Suprapubic skin (tissue), 4 donors: Measurements from ENCODE around the gene FAM3B. TPM values are rescaled to one million over a fixed set of nuclear protein-coding genes. Genes with fewer than 3 reads are reported as not detected.

Source experiments
- DNase-seq, 2 donors: peaks; one replicate each; pipeline ENCODE4 v3.0.0-alpha.2; 2019; ENCODE audit warnings: low spot score in 2 of 2
- H3K27ac ChIP-seq: fragments of 200-600 bp; sonication (generic); one replicate; pipeline ENCODE4 v1.5.1; 2019
- H3K27me3 ChIP-seq: fragments of 200-600 bp; sonication (generic); one replicate; pipeline ENCODE4 v1.5.1; 2019
- H3K36me3 ChIP-seq: fragments of 200-600 bp; sonication (generic); one replicate; pipeline ENCODE4 v1.5.1; 2019
- H3K4me1 ChIP-seq: fragments of 200-600 bp; sonication (generic); one replicate; pipeline ENCODE4 v1.5.1; 2019
- H3K4me3 ChIP-seq: fragments of 200-600 bp; sonication (generic); one replicate; pipeline ENCODE4 v1.5.1; 2019; ENCODE audit warnings: mild to moderate bottlenecking
- H3K9me3 ChIP-seq: fragments of 200-600 bp; sonication (generic); one replicate; pipeline ENCODE4 v1.5.1; 2019
- EP300 ChIP-seq: sonication (generic); formaldehyde crosslinking; IDR thresholded peaks from one replicate; pipeline ENCODE4 v1.6.1; 2017; ENCODE audit warnings: antibody characterized with exemption
- POLR2A ChIP-seq, 2 donors: fragments of 450-650 bp; IDR thresholded peaks; one replicate each; pipeline ENCODE4 v1.6.1; 2017; ENCODE audit warnings: antibody characterized with exemption in 2 of 2, mild to moderate bottlenecking in 2 of 2, moderate library complexity in 2 of 2
- POLR2AphosphoS5 ChIP-seq, 3 donors: sonication (generic); formaldehyde crosslinking; IDR thresholded peaks; one replicate each; pipeline ENCODE4 v1.6.1; 2017; ENCODE audit warnings: antibody characterized with exemption in 3 of 3
- WGBS: methylation state at CpG from one replicate; pipeline ENCODE4 v1.1.5; 2018; 5-methylcytosine and 5-hydroxymethylcytosine counted together
- total RNA-seq, 4 donors: library from RNA; depleted of rRNA; stranded (reverse); fragments of >200 nt; gene quantifications; one replicate each; pipeline ENCODE4 v1.1.0, GENCODE V29; 2016
- TF ChIP-seq, protein P1 (sequence below), 2 donors: fragments of 200-600 bp in 1 of 2; fragments of 450-650 bp in 1 of 2; sonication (generic) in 1 of 2; IDR thresholded peaks; one replicate each; pipeline ENCODE4 v1.5.1; 2016 to 2019; ENCODE audit warnings: antibody characterized with exemption in 2 of 2, mild to moderate bottlenecking in 1 of 2, moderate library complexity in 1 of 2

FAM3B gene
- total RNA-seq, 4 donors from 2014 or later = 1.9 to 3.3 (median 3.1) TPM; not detected in 1

DNA sequence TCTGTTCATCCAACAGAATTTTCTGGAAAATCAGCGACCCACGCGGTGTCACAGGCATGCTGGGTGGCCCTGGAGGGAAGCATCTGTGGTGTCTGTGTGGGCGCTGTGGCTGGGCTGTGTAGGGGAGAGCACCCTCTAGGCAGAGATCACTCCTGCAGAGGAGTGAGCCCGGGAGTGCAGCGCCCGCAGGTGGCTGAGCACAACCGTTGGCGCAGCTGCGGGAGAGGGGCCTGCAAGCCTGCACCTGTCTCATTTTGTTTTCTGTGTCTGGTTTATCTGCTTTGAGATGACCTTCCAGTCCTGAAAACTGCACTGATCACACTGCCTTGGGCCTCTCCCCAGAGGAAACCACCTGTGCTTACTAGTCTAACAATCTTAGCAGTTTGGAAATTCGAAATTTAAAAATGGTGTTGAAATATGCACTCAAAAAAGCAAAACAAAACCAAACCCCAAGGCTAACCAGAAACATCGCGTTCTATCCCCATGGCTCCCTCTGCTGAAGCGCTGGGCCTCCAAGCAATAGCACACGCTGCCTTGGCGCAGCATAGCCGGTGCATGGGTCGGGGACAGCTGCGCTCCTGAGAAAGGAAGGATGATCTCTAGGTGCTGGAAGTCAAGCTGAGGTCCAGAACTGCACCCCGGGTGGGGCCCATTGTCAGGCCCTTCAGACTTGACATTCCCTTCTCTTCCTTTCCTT, 4.8 kb downstream of the FAM3B start:
- H3K27ac ChIP-seq = no peak overlapping the region
- H3K4me3 ChIP-seq = no peak overlapping the region
- TF ChIP-seq POLR2A (IDR thresholded peaks at IDR 0.05) (no peak), EP300 (no peak), POLR2AphosphoS5 (IDR thresholded peaks at IDR 0.05) (no peak)
- TF ChIP-seq, protein P1, sequence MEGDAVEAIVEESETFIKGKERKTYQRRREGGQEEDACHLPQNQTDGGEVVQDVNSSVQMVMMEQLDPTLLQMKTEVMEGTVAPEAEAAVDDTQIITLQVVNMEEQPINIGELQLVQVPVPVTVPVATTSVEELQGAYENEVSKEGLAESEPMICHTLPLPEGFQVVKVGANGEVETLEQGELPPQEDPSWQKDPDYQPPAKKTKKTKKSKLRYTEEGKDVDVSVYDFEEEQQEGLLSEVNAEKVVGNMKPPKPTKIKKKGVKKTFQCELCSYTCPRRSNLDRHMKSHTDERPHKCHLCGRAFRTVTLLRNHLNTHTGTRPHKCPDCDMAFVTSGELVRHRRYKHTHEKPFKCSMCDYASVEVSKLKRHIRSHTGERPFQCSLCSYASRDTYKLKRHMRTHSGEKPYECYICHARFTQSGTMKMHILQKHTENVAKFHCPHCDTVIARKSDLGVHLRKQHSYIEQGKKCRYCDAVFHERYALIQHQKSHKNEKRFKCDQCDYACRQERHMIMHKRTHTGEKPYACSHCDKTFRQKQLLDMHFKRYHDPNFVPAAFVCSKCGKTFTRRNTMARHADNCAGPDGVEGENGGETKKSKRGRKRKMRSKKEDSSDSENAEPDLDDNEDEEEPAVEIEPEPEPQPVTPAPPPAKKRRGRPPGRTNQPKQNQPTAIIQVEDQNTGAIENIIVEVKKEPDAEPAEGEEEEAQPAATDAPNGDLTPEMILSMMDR (IDR thresholded peaks at IDR 0.05) = no peak
- peaks cover 8% of the 10 kb centered on the region for H3K27me3 ChIP-seq
- peaks cover 10% of the 10 kb centered on the region for H3K4me1 ChIP-seq
- 73% methylated on average over 16 of the region's 20 CpGs for WGBS
- no peaks in the 10 kb centered on the region for H3K9me3 ChIP-seq
- no peak for DNase-seq
- H3K36me3 ChIP-seq = no peaks in the 10 kb centered on the region

DNA sequence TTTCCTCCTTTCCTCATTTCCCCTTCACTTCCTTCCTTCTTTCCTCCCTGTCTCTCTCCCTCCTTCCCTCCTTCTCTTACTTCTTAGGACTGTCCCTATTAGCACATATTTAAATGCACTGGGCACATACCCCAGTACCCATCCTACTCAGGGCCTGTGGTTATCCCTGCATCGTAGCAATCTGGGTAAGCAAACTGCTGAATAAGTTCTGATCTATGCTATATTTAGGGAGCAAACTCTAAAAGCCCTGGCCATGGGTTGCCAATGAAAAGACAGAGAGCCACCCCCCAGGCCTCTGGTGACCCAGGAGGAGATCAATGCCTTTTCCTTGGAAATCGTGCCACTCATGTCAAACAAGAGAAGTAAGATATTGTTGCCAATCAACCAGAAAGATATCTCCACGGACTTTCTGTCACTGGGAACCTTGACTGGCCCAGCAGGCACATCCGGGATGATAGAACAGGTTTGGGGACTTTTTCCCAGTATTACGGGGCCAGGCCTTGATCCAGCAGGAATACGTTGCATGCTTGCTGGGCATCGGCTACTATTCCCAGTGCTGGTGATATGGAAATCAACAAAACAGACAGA, 5.4 kb downstream of the FAM3B start:
- peaks cover 3% of the 10 kb centered on the region for H3K4me1 ChIP-seq
- DNase-seq = no peak
- no peak overlapping the region for H3K4me3 ChIP-seq
- no peak overlapping the region for H3K27ac ChIP-seq
- peaks cover 1% of the 10 kb centered on the region for H3K27me3 ChIP-seq
- TF ChIP-seq, protein P1 (IDR thresholded peaks at IDR 0.05) = no peak
- TF ChIP-seq POLR2AphosphoS5 (IDR thresholded peaks at IDR 0.05) (no peak), EP300 (no peak), POLR2A (IDR thresholded peaks at IDR 0.05) (no peak)
- H3K9me3 ChIP-seq = no peaks in the 10 kb centered on the region
- 64% methylated on average over 7 of the region's 7 CpGs for WGBS
- H3K36me3 ChIP-seq = no peaks in the 10 kb centered on the region

DNA sequence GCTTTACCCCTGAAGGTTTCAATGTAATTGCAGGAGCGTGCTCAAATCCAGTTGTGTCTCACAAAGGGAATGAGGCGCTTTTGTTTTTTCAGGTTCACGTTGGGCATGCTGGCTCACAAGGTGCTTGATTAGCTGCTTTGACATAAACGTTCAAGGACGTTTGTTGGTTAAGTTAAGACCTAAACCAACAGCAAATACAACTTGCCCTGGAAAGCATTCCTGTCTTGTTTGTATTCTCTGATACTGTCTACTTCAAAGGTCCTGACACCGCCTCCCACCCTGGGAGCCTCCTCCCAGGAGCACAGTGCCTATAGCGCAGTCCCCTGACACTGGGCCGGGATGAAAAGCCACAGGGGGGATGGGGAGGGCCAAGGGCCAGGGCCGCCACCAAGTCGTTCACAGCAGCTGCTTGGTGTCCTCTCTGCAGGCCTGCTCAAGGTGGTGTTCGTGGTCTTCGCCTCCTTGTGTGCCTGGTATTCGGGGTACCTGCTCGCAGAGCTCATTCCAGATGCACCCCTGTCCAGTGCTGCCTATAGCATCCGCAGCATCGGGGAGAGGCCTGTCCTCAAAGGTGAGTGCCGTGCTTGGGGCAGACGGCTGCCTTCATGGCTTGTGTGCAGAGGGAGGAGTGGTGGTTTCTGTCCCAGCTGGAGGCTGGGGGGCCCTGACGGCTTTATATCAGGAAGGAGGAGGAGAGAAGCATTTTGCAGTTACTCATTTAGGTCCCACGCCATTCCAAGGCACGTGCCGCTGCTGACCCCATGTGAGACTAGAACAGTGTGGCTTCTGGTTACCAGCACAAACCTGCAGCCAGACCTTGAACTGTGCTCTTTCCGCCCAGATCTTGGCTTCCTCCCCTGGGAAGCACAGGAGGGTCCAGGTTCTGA, 6.1 kb downstream of the FAM3B start:
- H3K36me3 ChIP-seq = no peaks in the 10 kb centered on the region
- H3K27me3 ChIP-seq = no peaks in the 10 kb centered on the region
- WGBS = 83% methylated on average over 13 of the region's 23 CpGs
- H3K27ac ChIP-seq = peak overlapping the region; percentile 48
- no peak overlapping the region for H3K4me3 ChIP-seq
- no peak for DNase-seq
- H3K9me3 ChIP-seq = no peaks in the 10 kb centered on the region
- peaks cover 2% of the 10 kb centered on the region for H3K4me1 ChIP-seq
- TF ChIP-seq POLR2A (IDR thresholded peaks at IDR 0.05) = no peak
- TF ChIP-seq, protein P1 (IDR thresholded peaks at IDR 0.05) = no peak
- no peak for TF ChIP-seq POLR2AphosphoS5 (IDR thresholded peaks at IDR 0.05)
- no peak for TF ChIP-seq EP300

DNA sequence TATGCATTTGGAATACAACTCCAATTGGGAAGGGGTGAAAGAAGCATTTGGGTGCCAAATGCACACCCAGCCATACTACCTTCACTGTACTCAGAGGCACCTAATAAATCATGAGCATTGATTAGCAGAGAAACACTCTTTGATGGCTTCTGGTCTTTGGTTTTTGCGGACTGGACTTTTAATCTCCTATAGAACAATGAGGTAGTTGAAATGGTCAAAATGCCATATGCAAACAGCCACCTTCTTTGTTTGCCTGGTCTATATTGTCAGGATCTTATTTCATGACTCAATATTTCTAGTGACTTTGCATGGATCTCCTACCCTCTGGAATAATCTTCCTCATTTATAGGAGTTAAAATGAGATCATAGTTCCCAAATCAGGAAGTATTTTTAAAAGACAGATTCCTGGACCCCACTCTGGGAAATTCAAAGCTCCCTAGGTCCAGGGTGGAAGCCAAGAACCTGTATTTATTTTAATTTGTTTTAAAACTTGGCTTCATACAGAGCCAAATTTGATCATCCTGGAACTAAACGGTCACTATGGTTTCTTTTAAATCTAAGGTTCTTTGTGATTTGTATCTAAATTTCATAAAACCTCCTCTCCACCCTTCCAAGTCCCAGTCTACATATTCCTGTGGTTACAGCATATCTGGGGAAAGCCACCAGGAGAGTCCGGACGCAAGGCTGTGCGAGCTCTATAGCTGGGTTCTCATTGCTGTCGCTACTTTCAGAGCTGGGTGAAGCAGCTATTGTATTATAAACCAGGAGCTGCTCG, 8.7 kb downstream of the FAM3B start:
- DNase-seq = no peak
- no peaks in the 10 kb centered on the region for H3K36me3 ChIP-seq
- WGBS = 80% methylated on average over 7 of the region's 7 CpGs
- H3K4me1 ChIP-seq = peaks cover 2% of the 10 kb centered on the region
- no peak overlapping the region for H3K4me3 ChIP-seq
- no peaks in the 10 kb centered on the region for H3K9me3 ChIP-seq
- no peaks in the 10 kb centered on the region for H3K27me3 ChIP-seq
- no peak for TF ChIP-seq POLR2AphosphoS5 (IDR thresholded peaks at IDR 0.05)
- TF ChIP-seq POLR2A (IDR thresholded peaks at IDR 0.05) = no peak
- no peak for TF ChIP-seq EP300
- TF ChIP-seq, protein P1 (IDR thresholded peaks at IDR 0.05) = no peak
- no peak overlapping the region for H3K27ac ChIP-seq
